ENCODE measurements around the gene RANBP1.
"Not testable (repeated sequence)": the region's sequence is repeated elsewhere in the genome, so short reads cannot be mapped to it uniquely, and the experiment has no call there.

Gene RANBP1

GRCh38 chr22:20154602-20155187, 38.8 kb downstream of the RANBP1 start:
- DNase-seq (ENCODE audit: low spot score) = no peak

DNA sequence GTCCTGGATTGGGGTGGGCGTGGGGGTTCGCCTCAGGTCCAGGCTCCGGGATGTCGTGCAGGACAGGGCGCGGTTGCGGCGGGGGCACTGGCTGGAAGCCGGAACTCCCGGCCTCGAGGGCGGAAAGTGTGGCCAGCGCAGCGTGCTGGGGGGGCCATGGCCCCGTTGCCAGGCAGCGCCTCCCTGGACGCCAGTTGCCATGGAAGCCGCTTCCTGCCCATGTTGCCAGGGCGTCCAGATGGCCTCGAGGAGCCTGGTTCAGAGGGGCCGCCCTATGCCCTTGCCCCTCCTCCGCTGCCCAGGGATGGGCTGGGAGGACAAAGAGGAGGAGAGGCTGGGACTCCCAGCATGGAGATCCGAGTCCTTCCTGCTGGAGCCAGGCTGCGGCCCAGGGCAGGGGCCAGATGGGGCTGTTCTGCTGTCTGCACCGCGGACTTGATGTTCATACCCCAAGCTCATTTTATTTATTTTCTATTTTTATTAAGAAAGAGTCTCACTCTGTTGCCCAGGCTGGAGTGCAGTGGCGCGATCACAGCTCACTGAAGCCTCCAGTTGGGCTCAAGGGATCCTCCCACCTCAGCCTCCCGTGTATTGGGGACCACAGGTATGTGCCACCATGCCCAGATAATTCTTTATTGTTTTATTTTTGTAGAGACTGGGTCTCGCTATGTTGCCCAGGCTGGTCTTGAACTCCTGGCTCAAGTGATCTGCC, 39.6 kb downstream of the RANBP1 start:
- no peak for DNase-seq (ENCODE audit: low spot score)

GRCh38 chr22:20156042-20156389, 40.1 kb downstream of the RANBP1 start:
- no peak for DNase-seq (ENCODE audit: low spot score)

DNA sequence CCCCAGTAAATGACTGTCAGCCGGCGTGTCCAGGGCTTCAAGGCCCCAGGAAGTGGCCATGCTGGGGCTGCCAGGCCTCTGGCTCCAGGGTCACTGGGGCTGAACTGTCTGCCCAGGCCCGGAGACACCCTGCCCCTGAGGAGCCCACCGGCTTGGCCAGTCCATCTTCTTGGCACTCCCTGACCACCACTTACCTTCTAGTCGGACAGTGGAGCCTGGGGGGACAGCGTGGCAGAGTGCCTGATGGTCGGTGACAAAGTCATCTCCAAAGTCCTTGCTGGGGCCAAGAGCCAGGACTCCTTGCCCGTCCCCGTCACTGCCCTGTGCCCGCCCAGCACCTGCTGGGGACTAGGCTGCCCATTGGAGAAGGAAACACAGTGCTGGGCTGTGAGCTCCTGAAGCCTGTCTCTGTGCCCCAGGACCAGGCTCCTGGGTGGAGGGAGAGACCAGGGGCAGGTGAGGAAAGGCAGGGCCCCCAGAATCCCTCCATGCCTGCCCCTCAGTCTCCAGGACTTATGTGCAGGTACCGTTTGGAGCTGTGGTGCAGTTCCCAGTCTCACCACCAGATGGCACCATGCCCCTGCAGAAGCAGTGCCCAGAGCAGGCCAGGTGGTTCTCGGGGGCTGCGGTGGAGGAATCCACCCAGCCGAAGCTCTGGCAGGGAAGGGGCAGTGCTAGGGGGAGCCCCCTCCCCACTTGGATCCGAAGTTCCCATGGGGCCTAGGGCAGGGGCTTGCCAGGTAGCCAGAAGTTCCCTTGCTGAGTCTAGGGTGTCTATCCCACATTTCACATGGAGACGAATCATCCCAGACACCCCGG, 40.9 kb downstream of the RANBP1 start:
- peak; percentile 87 for DNase-seq (ENCODE audit: low spot score)

GRCh38 chr22:20157430-20158183, 41.7 kb downstream of the RANBP1 start:
- no peak for DNase-seq (ENCODE audit: low spot score)

- DNase-seq (ENCODE audit: low spot score) = no peak
Measured at GRCh38 chr22:20158391-20159036, 42.6 kb downstream of the RANBP1 start.

DNA sequence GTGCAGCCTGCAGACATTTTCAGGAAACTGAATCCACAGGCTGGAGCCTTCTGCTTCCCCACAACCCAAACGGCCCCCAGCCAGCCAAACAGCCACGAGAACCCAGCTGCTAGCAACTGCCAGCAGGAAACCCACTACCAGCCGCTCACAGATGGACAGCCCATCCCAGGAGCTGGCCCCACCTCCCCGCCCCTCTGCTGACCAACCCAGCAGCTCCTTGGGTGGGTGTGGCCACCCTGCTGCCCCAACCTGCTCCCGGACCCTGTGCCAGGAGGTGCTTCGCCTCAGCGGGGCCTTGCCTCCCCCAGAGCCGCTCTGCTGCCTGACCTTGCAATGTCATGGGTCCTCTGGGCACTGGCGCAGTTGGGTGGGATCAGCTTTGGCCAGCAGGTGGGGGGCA, 43.2 kb downstream of the RANBP1 start:
- no peak for DNase-seq (ENCODE audit: low spot score)

- DNase-seq (ENCODE audit: low spot score) = not testable (repeated sequence)
Measured at GRCh38 chr22:20159531-20159930, 43.6 kb downstream of the RANBP1 start.

GRCh38 chr22:20160041-20160440, 44.1 kb downstream of the RANBP1 start:
- DNase-seq (ENCODE audit: low spot score) = no peak

GRCh38 chr22:20164863-20165262, 49.0 kb downstream of the RANBP1 start:
- no peak for DNase-seq (ENCODE audit: low spot score)

DNA sequence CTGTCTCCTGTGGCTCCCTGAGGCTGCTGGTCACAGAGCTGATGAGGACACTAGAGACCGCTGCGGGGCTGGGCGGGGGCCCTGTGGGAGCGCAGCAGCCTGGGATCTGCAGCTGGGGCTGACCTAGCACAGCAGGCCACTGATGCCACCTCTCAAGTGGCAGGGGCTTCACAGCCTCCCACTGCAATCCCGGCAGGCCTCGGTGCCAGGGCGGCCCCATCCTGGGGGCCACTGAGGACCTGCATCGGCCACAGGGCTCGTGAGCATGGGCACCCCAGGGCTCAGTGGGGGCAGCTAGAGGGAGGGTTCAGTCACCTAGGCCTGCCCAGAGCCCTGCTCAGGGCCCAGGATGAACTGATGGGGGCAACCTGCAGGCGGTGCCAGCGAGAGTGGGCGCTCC, 49.5 kb downstream of the RANBP1 start:
- DNase-seq (ENCODE audit: low spot score) = no peak

- no peak for DNase-seq (ENCODE audit: low spot score)
Measured at GRCh38 chr22:20165913-20166312, 50.0 kb downstream of the RANBP1 start.

GRCh38 chr22:20166703-20167102, 50.8 kb downstream of the RANBP1 start:
- DNase-seq (ENCODE audit: low spot score) = no peak

GRCh38 chr22:20167643-20168322, 51.9 kb downstream of the RANBP1 start:
- DNase-seq (ENCODE audit: low spot score) = no peak

DNA sequence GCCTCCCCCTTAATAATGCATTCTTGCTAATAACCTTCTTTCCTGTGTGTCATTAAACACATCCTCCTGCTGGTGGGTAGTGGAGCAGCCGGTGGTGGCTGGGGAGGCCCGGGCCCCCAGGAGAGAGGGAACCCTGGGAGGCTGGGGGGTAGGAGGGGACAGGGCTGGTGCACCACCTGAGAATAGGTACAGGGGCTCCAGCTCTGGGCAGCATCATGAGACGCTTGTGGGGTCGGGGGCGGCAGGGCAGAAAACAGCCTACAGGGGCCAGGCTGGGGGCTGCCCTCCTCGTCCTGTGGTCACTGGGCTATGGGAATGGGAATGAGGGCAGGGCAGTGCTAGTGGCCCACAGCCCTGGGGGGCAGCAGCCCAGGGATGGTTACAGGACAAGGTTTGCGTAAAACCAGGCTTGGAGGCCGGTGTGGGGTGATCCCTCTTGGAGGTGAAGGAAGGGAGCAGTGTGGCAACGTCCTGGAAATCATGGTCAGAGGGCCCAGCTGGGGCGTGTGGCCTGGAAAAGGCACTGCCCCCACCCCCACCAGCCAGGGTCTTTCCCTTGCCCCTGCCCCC, 53.4 kb downstream of the RANBP1 start:
- DNase-seq (ENCODE audit: low spot score) = no peak

DNA sequence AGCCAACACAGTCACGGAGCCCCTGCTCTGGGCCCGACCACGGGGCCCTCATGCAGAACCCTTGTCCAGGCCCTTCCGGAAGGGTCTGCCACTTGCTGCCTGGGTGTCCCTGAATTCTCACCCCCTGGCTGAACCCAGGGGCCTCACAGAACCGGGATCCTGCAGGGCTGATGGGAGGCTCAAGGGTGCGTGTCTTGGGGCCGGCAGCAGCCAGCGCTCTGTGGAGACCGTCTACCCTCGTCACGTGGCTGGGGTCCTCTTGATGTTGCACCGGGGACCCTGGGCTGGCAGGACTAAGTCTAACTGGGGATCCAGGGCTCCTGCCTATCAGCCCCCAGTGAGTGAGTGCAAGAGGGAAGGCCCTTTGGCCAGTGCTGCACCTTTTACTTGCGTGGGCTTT, 54.3 kb downstream of the RANBP1 start:
- DNase-seq (ENCODE audit: low spot score) = no peak

DNA sequence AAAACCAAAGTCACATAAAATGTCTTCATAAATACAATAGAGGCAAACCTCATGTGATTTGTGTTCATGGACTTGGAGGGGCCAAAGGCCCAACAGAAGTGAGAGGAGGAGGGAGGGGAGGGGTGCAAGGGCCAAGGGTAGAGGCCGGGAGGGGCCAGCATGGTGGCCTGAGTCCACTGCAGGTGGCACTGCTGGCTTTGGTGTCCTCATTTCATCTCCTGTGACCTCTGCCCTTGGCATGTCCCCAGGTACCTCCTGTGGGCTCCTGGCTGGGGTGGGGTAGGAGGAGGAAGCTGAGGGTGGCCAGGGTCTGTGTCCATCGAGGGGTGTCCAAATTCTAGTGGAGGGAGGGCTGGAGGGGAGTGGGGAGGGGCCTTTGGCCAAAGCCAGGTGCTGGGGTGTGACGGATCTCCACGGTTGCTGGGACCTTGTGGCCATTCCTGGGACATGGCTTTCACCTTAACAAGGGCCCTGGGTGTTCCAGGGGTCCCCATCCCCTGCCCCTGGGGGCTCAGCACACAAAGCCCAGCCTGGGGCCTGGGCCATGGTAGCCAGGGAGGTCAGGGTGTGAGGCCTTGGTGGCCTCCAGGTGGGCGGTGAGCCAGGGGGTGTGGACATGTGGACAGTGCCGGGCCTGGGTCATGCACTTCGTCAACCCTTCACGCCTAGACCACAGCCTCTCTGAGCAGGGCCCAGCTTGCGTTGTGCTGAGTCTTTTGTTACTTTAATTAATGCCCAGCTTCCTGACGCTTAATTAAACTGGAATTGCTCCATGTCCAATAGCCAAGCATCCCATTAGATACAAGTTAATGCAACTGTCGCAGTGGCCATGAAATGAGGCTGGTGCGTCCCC, 55.6 kb downstream of the RANBP1 start:
- DNase-seq (ENCODE audit: low spot score) = no peak

DNA sequence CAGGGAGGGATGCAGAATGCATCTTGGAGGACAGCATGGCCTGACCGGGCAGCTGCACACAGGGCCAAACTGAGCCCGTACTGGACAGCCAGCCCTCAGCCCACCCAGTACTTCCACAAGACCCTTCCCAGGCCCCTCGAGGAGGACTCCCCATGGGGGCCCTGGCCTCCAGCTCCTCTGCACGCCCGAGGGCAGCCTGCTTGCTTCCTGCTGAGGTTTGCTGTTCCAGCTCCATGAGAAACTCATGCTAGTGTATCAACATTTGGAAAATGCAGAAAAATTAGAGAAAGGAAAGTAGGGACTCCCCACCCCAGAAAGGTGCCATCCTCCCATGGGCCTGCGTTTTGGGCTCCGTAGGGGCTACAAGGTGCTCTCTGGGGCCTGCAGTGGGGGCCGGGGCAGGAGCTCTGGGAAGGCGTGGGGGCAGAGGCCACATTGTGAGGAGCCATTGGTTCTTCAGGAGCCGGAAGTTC, 56.3 kb downstream of the RANBP1 start:
- DNase-seq (ENCODE audit: low spot score) = no peak

DNA sequence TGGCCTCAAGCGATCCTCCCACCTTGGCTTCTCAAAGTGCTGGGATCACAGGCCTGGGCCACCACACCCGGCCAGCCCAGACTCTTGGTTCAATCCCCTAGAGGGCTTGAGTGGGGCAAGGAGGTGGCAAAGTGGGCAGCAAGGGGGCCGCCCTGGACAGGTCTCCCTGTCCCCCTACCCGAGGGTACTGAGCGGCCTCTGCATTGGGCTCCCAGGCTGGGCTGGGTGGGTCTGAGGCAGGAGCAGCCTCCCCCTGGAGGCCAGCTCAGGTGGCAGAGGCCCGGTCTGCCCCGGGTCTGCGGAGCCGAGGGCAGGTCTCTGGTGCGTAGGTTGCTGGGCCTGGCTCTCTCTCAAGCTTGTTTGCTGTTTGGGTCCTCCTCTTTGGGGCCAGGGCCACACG, 57.3 kb downstream of the RANBP1 start:
- DNase-seq (ENCODE audit: low spot score) = no peak

GRCh38 chr22:20173772-20174171, 57.9 kb downstream of the RANBP1 start:
- DNase-seq (ENCODE audit: low spot score) = no peak
